Prostate gland (tissue), 2 donors: ENCODE measurements around the gene GSC.

ENCODE experiments used
- CTCF ChIP-seq, 4 experiments: fragments of 200-600 bp in 2 of 4; fragments of 450-650 bp in 2 of 4; sonication (generic) in 2 of 4; IDR thresholded peaks; 1 replicate in 3 of 4; 2 replicates in 1 of 4; pipeline ENCODE4 v1.5.1; 2016 to 2019; ENCODE audit warnings: antibody characterized with exemption in 4 of 4, mild to moderate bottlenecking in 2 of 4, moderate library complexity in 2 of 4
- POLR2A ChIP-seq: fragments of 450-650 bp; IDR thresholded peaks from one replicate; pipeline ENCODE4 v1.6.1; 2016; ENCODE audit warnings: antibody characterized with exemption, mild to moderate bottlenecking

GRCh38 chr14:94754391-94754942 is 15.4 kb downstream of the GSC start:
- TF ChIP-seq POLR2A = no peak
- TF ChIP-seq CTCF (IDR thresholded peaks at IDR 0.05) = no peak
